Spleen (tissue), 11 donors: ENCODE measurements around the gene RPS27L. TPM values are rescaled to one million over a fixed set of nuclear protein-coding genes. Genes with fewer than 3 reads are reported as not detected.
A peak's percentile ranks its signal among the peaks of the same experiment; 100 is the strongest.

Experiments used
- DNase-seq: peaks from one replicate; pipeline ENCODE4 v3.0.0-alpha.2; 2020
- H3K27ac ChIP-seq, 8 donors: fragments of 200-600 bp; sonication (generic) in 7 of 8; 1 replicate in 4 of 8; 2 replicates in 4 of 8; pipeline versions ENCODE4 v1.5.0 to v1.8.0; 2016 to 2021; ENCODE audit warnings: inconsistent platforms in 4 of 8, mild to moderate bottlenecking in 4 of 8, moderate library complexity in 1 of 8
- H3K27me3 ChIP-seq, 7 donors: fragments of 200-600 bp; sonication (generic) in 6 of 7; replicated peaks in 1 of 7; 1 replicate in 4 of 7; 2 replicates in 3 of 7; pipeline versions ENCODE4 v1.5.0 to v1.8.0; 2016 to 2021; ENCODE audit warnings: inconsistent platforms in 3 of 7, mild to moderate bottlenecking in 1 of 7
- H3K36me3 ChIP-seq, 6 donors: fragments of 200-600 bp; sonication (generic) in 5 of 6; 1 replicate in 4 of 6; 2 replicates in 2 of 6; pipeline versions ENCODE4 v1.5.0 to v1.8.0; 2016 to 2021; ENCODE audit warnings: inconsistent platforms in 2 of 6
- H3K4me1 ChIP-seq, 6 donors: fragments of 200-600 bp; sonication (generic) in 5 of 6; 1 replicate in 3 of 6; 2 replicates in 3 of 6; pipeline versions ENCODE4 v1.5.0 to v1.8.0; 2016 to 2021; ENCODE audit warnings: inconsistent platforms in 3 of 6
- H3K4me3 ChIP-seq, 8 donors: fragments of 200-600 bp; sonication (generic) in 7 of 8; 1 replicate in 4 of 8; 2 replicates in 4 of 8; pipeline versions ENCODE4 v1.5.0 to v1.8.0; 2016 to 2021; ENCODE audit warnings: inconsistent platforms in 4 of 8, mild to moderate bottlenecking in 4 of 8, moderate library complexity in 2 of 8
- H3K9me3 ChIP-seq, 8 donors: fragments of 200-600 bp; sonication (generic) in 7 of 8; 1 replicate in 4 of 8; 2 replicates in 4 of 8; pipeline versions ENCODE4 v1.5.0 to v1.8.0; 2016 to 2021; ENCODE audit warnings: inconsistent platforms in 4 of 8
- POLR2A ChIP-seq, 3 donors: fragments of 450-650 bp; IDR thresholded peaks; one replicate each; pipeline ENCODE4 v1.5.1; 2017; ENCODE audit warnings: antibody characterized with exemption in 3 of 3, mild to moderate bottlenecking in 1 of 3
- POLR2AphosphoS5 ChIP-seq, 3 donors: sonication (generic); formaldehyde crosslinking; IDR thresholded peaks; one replicate each; pipeline ENCODE4 v1.5.1; 2017; ENCODE audit warnings: antibody characterized with exemption in 3 of 3
- WGBS, 5 donors: extraction: QIAGEN DNeasy Blood & Tissue Kit in 3 of 5; methylation state at CpG; one replicate each; pipeline versions ENCODE4 v1.1.5 to v1.1.7; 2013 to 2018; 5-methylcytosine and 5-hydroxymethylcytosine counted together
- intact Hi-C: fragments of 100-400 bp; cut with DNase I; formaldehyde crosslinking; loops from one replicate; pipeline ENCODE4 v1.15.0; 2023; ENCODE audit warnings: low total_unique reads
- polyA plus RNA-seq, 3 donors: library from polyadenylated mRNA; stranded (reverse); fragments of 200-250 nt; gene quantifications; one replicate each; pipeline ENCODE4 v1.2.1, GENCODE V29; 2013
- total RNA-seq, 7 donors: library from RNA; depleted of rRNA in 3 of 7; stranded (reverse); fragments of >200 nt in 3 of 7; fragmentation: NEBNext Ultra II Directional in 4 of 7; extraction: Animal tissue kit (Norgen Biotek cat#: 25700) in 4 of 7; gene quantifications; one replicate each; pipeline versions ENCODE4 v1.1.0 to v1.2.1, GENCODE V29; 2016 to 2021
- TF ChIP-seq, protein P1 (sequence below), 11 experiments: fragments of 200-600 bp in 7 of 11; fragments of 450-650 bp in 4 of 11; sonication (generic) in 4 of 11; IDR thresholded peaks in 8 of 11; conservative IDR thresholded peaks in 3 of 11; 1 replicate in 7 of 11; 2 replicates in 4 of 11; pipeline versions ENCODE4 v1.4.0 to v1.8.0; 2016 to 2021; ENCODE audit warnings: antibody characterized with exemption in 11 of 11, inconsistent platforms in 4 of 11, mild to moderate bottlenecking in 1 of 11
- donor health status: healthy with polysubstance abuse.
- donor health status: DM: no; HTN: no; CAD: no; lungs with moderate emphysema.
- donor health status: DM: no; HTN: no; CAD: no.
- donor health status: Bipolar disorder and iron deficiency.
- donor health status: healthy.
- donor health status: DM: no; HTN: no; CAD: no.
- donor health status: DM: yes; HTN: yes; CAD: no.

RPS27L gene
- total and polyA plus RNA-seq, 10 donors, result 42.1 to 139 (median 83.0) TPM

DNA sequence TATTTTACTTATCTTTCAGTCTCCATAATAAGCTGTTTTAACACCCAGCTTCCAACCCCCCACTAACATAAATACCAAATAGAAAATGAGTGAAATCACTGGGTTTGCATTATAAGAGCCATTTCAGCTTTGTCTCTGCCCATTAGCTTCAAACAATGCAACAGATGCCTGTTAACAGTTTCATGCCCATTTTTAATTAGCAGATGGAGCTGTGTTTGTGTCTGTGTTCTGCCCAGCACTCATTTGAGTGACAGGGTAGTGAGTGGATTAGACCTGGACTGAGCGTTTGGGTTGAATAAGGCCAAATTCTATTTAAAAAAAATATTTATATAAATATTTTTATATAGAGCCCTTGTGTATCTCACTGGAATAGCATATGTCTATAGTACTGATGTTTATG lies 39.6 kb upstream of the RPS27L start:
- Histone ChIP-seq H3K4me1 (peaks cover 30 to 100% (median 94%) of the 10 kb centered on the region in 6 donors), H3K27ac (peak overlapping the region in 5 of 8 donors; percentile 87 to 97 (median 95)), H3K9me3 (no peaks in the 10 kb centered on the region), H3K36me3 (peaks cover 0 to 17% (median 0%) of the 10 kb centered on the region in 6 donors), H3K27me3 (no peaks in the 10 kb centered on the region), H3K4me3 (no peak overlapping the region)
- 73 to 90% (median 82%) methylated on average over 1 of the region's 1 CpG for WGBS, 5 donors
- intact Hi-C loops, result no loop called here
- DNase-seq, result no peak
- TF ChIP-seq, protein P1, sequence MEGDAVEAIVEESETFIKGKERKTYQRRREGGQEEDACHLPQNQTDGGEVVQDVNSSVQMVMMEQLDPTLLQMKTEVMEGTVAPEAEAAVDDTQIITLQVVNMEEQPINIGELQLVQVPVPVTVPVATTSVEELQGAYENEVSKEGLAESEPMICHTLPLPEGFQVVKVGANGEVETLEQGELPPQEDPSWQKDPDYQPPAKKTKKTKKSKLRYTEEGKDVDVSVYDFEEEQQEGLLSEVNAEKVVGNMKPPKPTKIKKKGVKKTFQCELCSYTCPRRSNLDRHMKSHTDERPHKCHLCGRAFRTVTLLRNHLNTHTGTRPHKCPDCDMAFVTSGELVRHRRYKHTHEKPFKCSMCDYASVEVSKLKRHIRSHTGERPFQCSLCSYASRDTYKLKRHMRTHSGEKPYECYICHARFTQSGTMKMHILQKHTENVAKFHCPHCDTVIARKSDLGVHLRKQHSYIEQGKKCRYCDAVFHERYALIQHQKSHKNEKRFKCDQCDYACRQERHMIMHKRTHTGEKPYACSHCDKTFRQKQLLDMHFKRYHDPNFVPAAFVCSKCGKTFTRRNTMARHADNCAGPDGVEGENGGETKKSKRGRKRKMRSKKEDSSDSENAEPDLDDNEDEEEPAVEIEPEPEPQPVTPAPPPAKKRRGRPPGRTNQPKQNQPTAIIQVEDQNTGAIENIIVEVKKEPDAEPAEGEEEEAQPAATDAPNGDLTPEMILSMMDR (IDR thresholded peaks at IDR 0.05 in 8 of 11, conservative IDR thresholded peaks at IDR 0.05 in 3 of 11), result no peak
- no peak for TF ChIP-seq POLR2A (IDR thresholded peaks at IDR 0.05)
- no peak for TF ChIP-seq POLR2AphosphoS5 (IDR thresholded peaks at IDR 0.05)

DNA sequence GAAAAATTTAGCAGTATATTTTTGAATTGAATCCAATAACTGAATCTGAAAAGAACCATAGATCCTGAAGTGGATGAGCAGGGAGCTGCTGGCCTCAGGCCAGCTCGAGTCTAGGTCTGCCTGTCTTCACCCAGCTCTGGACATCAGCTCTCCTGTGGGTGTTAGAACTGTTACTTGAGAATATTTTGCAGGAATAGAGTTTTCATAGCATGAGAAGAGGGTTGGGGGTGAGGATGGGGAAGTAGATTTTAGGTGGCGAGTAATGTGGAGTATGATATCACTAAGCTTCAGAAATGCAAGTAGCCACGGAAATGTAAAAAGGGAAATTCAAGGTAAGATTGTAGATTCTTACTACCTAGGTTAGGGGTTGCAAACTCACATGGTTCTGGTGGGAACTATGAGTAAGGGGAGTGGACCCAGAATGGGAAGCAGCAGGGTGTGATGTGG lies 38.3 kb upstream of the RPS27L start:
- no peaks in the 10 kb centered on the region for H3K9me3 ChIP-seq

DNA sequence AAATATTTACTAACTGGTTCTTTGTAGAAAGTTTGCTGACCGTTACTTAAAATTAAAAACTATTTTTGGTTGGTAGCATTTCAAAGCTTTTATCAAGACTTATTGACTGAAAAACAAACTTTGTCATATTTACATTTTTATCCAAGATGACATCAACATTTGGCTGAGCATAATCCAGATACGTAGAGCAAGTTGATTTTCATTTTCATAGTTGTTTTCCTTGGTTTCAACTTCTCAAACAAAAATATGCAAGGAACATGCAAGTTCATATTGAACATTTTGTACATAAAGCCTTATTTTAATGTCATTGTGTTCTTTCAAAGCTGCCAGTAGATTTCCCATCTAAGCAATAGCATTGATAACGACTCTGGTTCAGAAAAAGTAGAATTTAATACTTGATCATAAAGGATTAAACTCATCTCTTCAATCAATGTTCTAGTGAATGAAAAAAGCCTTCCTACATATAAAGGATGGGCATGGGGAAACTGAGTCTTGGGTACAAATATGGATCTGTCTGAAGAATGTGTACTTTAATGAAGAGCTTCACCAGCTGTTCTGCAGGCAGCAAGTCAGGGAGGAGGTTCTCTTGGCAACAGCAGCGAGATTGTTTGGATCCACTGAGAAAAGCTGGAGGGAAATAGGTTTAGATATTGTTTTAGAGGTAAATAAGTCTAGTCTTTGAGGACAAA lies 37.7 kb upstream of the RPS27L start:
- Histone ChIP-seq H3K9me3 (no peaks in the 10 kb centered on the region), H3K36me3 (peaks cover 0 to 11% (median 0%) of the 10 kb centered on the region in 6 donors), H3K4me1 (peaks cover 37 to 100% (median 91%) of the 10 kb centered on the region in 6 donors), H3K27me3 (no peaks in the 10 kb centered on the region), H3K27ac (peak overlapping the region; percentile 61 to 97 (median 92)), H3K4me3 (peak overlapping the region in 2 of 8 donors; percentile 17 to 85)
- intact Hi-C loops, result no loop called here
- TF ChIP-seq POLR2AphosphoS5 (IDR thresholded peaks at IDR 0.05) (peak in 1 of 3 donors; percentile 7), POLR2A (IDR thresholded peaks at IDR 0.05) (no peak)
- TF ChIP-seq, protein P1 (IDR thresholded peaks at IDR 0.05 in 8 of 11, conservative IDR thresholded peaks at IDR 0.05 in 3 of 11), result no peak
- no peak for DNase-seq
- 64 to 83% (median 72%) methylated on average over 4 of the region's 4 CpGs for WGBS, 5 donors

More for the DNA sequence above, 38.3 kb upstream of the RPS27L start:
- TF ChIP-seq POLR2AphosphoS5 (IDR thresholded peaks at IDR 0.05), result no peak
- no peak for TF ChIP-seq POLR2A (IDR thresholded peaks at IDR 0.05)
- TF ChIP-seq, protein P1 (IDR thresholded peaks at IDR 0.05 in 8 of 11, conservative IDR thresholded peaks at IDR 0.05 in 3 of 11), result no peak
- intact Hi-C loops, result no loop called here
- peak overlapping the region; percentile 37 to 97 (median 92) for H3K27ac ChIP-seq
- no peak for DNase-seq
- no peaks in the 10 kb centered on the region for H3K27me3 ChIP-seq
- H3K36me3 ChIP-seq, result peaks cover 0 to 11% (median 0%) of the 10 kb centered on the region in 6 donors
- H3K4me1 ChIP-seq, result peaks cover 37 to 100% (median 96%) of the 10 kb centered on the region in 6 donors
- 44 to 53% (median 48%) methylated on average over 3 of the region's 3 CpGs for WGBS, 5 donors
- H3K4me3 ChIP-seq, result peak overlapping the region in 1 of 8 donors; percentile 85

DNA sequence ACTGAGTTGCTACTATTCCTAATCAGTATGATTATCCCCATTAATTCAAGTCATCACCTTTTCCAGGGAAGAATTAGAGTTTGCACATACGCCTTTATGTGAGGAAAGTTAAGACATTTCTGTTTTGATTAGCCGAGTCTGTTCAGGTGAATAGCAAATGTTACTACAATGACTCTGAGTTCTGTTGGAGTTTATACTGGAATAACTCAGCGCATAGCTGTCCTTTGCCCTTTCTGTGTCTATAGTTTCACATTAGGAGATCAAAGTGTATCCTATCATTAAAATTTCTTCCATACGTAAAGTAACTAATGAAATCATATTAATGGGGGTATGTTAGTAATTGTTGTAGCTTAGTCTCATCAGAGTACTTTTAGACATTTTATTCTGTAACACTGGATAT lies 37.0 kb upstream of the RPS27L start:
- H3K36me3 ChIP-seq, result peaks cover 0 to 11% (median 0%) of the 10 kb centered on the region in 6 donors
- intact Hi-C loops, result no loop called here
- peak overlapping the region; percentile 61 to 97 (median 92) for H3K27ac ChIP-seq
- no peaks in the 10 kb centered on the region for H3K27me3 ChIP-seq
- WGBS, 5 donors, result 47 to 58% (median 52%) methylated on average over 4 of the region's 4 CpGs
- H3K9me3 ChIP-seq, result no peaks in the 10 kb centered on the region
- DNase-seq, result no peak
- H3K4me1 ChIP-seq, result peaks cover 37 to 93% (median 87%) of the 10 kb centered on the region in 6 donors
- peak overlapping the region in 5 of 8 donors; percentile 1 to 85 (median 17) for H3K4me3 ChIP-seq
- no peak for TF ChIP-seq POLR2A (IDR thresholded peaks at IDR 0.05)
- no peak for TF ChIP-seq POLR2AphosphoS5 (IDR thresholded peaks at IDR 0.05)
- TF ChIP-seq, protein P1 (IDR thresholded peaks at IDR 0.05 in 8 of 11, conservative IDR thresholded peaks at IDR 0.05 in 3 of 11), result no peak
